ENCODE results near the gene MINDY4B. TPM values are rescaled to one million over a fixed set of nuclear protein-coding genes. Genes with fewer than 3 reads are reported as not detected.

Gene MINDY4B
- total RNA-seq: not detected in 2 replicates

DNA sequence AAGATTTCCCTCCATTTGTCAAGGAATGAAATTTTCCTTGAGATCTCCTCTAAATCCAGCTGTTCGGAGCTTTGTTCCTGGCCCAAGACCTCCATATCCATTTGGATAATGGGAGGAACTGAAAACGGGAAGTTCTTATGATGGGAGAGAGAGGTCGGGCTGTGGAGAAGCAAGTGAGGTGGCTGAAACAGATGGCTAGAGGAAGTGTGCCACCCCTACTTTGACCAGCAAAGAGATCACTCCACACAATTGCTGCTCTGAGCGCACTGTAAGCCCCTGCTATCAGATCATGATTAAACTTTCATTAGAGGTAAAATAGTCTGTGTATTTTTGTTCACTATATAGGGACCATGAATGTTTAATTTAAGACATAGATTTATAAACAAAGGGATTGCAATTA lies at the start of gene MINDY4B:
TSS of gene MINDY4B (minus strand) at position 101 of the 400 bp plus-strand sequence. CDS start at position 101, 0 bp downstream.

Other genes with a start within 250 kb of the MINDY4B start
- gene ERICH6, start 201.5 kb downstream of the MINDY4B start, total RNA-seq: 0.35 TPM in 1 of 2 replicates, not detected in the other
- gene SIAH2, start 142.3 kb downstream of the MINDY4B start, total RNA-seq: 20.2 and 22.8 TPM in 2 replicates
- gene CLRN1, start 67.3 kb upstream of the MINDY4B start, total RNA-seq: not detected in 2 replicates
- gene MED12L, start 180.2 kb upstream of the MINDY4B start, total RNA-seq: 0.29 and 0.35 TPM in 2 replicates